ENCODE measurements around the gene STARD7.
"Not testable (repeated sequence)": the region's sequence is repeated elsewhere in the genome, so short reads cannot be mapped to it uniquely, and the experiment has no call there.

Gene STARD7, protein sequence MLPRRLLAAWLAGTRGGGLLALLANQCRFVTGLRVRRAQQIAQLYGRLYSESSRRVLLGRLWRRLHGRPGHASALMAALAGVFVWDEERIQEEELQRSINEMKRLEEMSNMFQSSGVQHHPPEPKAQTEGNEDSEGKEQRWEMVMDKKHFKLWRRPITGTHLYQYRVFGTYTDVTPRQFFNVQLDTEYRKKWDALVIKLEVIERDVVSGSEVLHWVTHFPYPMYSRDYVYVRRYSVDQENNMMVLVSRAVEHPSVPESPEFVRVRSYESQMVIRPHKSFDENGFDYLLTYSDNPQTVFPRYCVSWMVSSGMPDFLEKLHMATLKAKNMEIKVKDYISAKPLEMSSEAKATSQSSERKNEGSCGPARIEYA

DNA sequence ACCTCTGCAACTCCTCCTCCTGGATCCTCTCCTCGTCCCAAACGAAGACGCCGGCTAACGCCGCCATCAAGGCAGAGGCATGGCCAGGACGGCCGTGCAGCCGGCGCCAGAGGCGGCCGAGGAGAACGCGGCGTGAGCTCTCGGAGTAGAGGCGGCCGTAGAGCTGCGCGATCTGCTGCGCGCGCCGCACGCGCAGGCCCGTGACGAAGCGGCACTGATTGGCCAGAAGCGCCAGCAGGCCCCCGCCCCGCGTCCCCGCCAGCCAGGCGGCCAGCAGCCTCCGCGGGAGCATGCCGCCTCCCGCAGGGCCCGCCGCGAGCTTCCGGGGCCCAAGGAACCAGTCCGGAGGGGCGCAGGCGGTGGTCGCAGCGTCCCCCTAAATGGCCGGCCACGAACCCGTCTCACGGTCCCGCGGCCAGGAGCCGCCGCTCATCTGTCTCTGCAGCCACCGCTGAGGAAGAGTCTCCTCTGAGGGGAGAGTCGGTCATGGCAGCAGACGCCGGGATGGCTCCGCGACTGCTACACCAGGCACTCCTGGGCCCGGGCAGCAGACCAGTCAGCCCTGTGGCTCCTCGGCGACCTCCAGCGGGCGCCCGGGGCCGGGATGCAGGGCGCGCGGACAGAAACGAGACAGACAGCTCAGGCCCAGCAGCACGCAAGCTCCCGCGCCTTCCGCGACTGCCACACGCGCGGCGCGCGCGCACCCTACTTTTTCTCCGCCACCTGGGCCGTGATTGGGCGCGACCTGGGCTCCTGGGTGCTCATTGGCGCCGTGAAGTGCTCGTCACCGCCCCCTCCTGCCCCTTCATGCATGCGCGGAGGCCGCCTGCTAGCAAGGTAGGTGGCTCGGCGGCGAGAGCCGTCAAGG lies at the start of gene STARD7:
Gene STARD7 (minus strand): TSS at position 685 of the 868 bp plus-strand sequence. CDS start 393 bp downstream, at position 292.
- peaks cover 0 to 30% (median 11%) of the 10 kb centered on the region in 11 experiments; a peak in 11 of 22 replicates for H3K36me3 ChIP-seq
- H3K4me1 ChIP-seq, result peaks cover 51 to 64% (median 61%) of the 10 kb centered on the region in 10 experiments
- no peaks in the 10 kb centered on the region for H3K27me3 ChIP-seq
- peaks cover 43 to 48% (median 46%) of the 10 kb centered on the region in 11 experiments; a peak in 21 of 22 replicates for H4K20me1 ChIP-seq
- H3K9me3 ChIP-seq (replicated peaks in 1 of 11), result no peaks in the 10 kb centered on the region
- H3K27ac ChIP-seq, result peak within 1 kb of the TSS; percentile 73 to 98 (median 94); a peak in 21 of 22 replicates
- TF ChIP-seq Cebpa-rat (IDR thresholded peaks at IDR 0.05), result no peak
- H3K4me3 ChIP-seq, result peak within 1 kb of the TSS; percentile 70 to 97 (median 82)
- H3K9ac ChIP-seq, result peak within 1 kb of the TSS; percentile 85 to 99 (median 95)
- peak within 1 kb of the TSS; percentile 84 to 98 (median 94) for H3K4me2 ChIP-seq

DNA sequence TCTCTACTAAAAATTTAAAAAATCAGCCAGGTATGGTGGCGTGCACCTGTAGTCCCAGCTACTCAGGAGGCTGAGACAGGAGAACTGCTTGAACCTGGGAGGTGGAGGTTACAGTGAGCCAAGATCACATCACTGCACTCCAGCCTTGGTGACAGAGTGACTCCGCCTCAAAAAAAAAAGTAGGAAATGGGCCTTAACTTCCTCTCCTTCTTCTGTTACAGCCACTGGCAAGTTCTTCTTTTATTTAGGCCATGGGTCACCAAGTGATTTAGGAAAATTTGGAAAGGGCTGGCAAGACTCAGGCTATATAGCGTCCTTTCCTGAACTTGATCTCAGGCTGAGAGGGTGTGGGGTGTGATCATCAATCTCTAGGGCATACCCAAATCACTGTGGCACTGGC lies 49.1 kb upstream of the STARD7 start:
- Histone ChIP-seq H3K4me3 (peak overlapping the region in 5 of 10 experiments; percentile 9 to 48 (median 22); a peak in 6 of 20 replicates), H4K20me1 (peaks cover 0 to 89% (median 38%) of the 10 kb centered on the region in 11 experiments; a peak in 20 of 22 replicates), H3K4me1 (peaks cover 60 to 88% (median 78%) of the 10 kb centered on the region in 10 experiments), H3K27ac (peak overlapping the region in 9 of 11 experiments; percentile 67 to 90 (median 84); a peak in 18 of 22 replicates), H3K36me3 (peaks cover 66 to 83% (median 74%) of the 10 kb centered on the region in 11 experiments), H3K9ac (peak overlapping the region; percentile 10 to 77 (median 67); a peak in 18 of 22 replicates), H3K4me2 (peak overlapping the region; percentile 66 to 95 (median 88))
- H3K9me3 ChIP-seq (replicated peaks in 1 of 11); H3K27me3 ChIP-seq: not testable (repeated sequence)

DNA sequence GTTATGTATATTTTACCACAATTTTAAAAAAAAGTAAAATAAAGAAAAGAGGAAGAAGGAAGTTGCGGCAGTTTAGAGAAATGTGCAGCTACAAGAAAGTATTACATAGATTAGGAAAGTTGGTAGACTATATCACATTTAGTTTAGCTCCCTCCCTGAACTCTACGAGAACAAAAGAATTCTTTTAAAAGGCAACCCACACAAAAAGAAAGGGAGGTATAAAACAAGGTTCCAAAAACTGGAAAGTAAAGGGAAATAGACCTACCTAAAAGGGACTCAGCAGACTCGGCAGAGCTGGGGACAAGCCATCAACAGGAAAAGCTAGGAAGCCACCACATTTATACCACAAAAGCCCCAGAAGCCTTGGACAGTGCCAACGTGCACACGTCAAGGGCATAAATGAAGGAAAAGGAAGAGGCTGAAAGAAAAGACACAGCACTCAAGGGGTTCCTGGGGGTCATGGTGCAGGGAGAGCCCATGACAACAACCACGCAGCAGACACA lies 48.0 kb upstream of the STARD7 start:
- H4K20me1 ChIP-seq, result peaks cover 0 to 78% (median 33%) of the 10 kb centered on the region in 11 experiments; a peak in 20 of 22 replicates
- peak overlapping the region; percentile 47 to 90 (median 80) for H3K27ac ChIP-seq
- peak overlapping the region; percentile 41 to 77 (median 68) for H3K9ac ChIP-seq
- H3K9me3 ChIP-seq (replicated peaks in 1 of 11), result no peaks in the 10 kb centered on the region
- peak overlapping the region in 5 of 10 experiments; percentile 8 to 48 (median 38); a peak in 8 of 20 replicates for H3K4me3 ChIP-seq
- no peak for TF ChIP-seq Cebpa-rat (IDR thresholded peaks at IDR 0.05)
- H3K4me2 ChIP-seq, result peak overlapping the region; percentile 66 to 95 (median 88)
- no peaks in the 10 kb centered on the region for H3K27me3 ChIP-seq
- H3K36me3 ChIP-seq, result peaks cover 67 to 83% (median 74%) of the 10 kb centered on the region in 11 experiments
- H3K4me1 ChIP-seq, result peaks cover 60 to 88% (median 78%) of the 10 kb centered on the region in 10 experiments

DNA sequence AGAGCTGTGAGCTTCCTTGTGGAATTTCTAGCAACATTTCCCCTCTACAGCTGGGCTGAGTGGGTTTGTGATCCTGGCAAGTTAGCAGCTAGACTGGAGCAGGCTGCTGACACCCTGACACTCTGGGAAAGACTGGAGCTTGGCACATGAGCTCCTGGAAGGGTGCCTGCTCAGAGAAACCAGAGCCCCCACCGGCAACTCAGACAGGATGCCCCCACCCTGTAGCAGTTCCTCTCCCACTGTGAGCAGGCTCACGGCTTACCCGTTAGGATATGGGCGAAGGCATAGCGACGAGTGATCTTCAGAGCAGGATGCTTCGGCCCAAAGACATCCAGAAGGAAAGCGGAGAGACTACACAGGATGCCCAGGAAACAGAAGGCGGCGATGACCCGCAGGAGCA lies 45.9 kb upstream of the STARD7 start:
- TF ChIP-seq Cebpa-rat (IDR thresholded peaks at IDR 0.05), result no peak
- peak overlapping the region in 6 of 11 experiments; percentile 12 to 50 (median 33); a peak in 10 of 22 replicates for H3K27ac ChIP-seq
- peaks cover 75 to 87% (median 82%) of the 10 kb centered on the region in 11 experiments for H3K36me3 ChIP-seq
- no peak overlapping the region for H3K4me3 ChIP-seq
- peak overlapping the region in 7 of 11 experiments; percentile 7 to 95 (median 88); a peak in 13 of 22 replicates for H3K4me2 ChIP-seq
- no peaks in the 10 kb centered on the region for H3K9me3 ChIP-seq (replicated peaks in 1 of 11)
- peak overlapping the region in 8 of 11 experiments; percentile 6 to 46 (median 24); a peak in 8 of 22 replicates for H3K9ac ChIP-seq
- H4K20me1 ChIP-seq, result peaks cover 0 to 58% (median 14%) of the 10 kb centered on the region in 11 experiments; a peak in 13 of 22 replicates
- H3K4me1 ChIP-seq, result peaks cover 51 to 88% (median 72%) of the 10 kb centered on the region in 10 experiments
- H3K27me3 ChIP-seq, result no peaks in the 10 kb centered on the region

DNA sequence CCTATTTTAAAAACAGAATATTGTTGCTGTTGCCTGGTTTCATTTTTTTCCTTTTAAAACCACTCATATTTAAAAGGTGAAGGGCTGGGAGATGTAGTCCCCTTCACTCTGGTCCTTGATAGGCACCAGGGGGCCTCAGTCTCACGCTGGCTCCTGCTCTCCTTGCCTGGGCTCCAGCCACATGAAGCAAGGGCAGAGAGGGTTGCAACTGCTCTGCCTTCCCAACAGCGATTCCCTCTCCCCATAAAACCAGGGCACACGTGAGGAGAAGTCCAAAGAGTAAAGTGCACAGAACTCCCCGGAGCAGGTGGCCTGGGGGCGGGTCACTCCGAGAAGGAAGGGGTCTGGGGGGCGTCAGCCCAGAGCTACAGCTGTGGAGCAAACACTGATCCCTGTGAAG lies 44.4 kb upstream of the STARD7 start:
- peaks cover 36 to 81% (median 57%) of the 10 kb centered on the region in 10 experiments for H3K4me1 ChIP-seq
- H3K36me3 ChIP-seq, result peaks cover 66 to 75% (median 69%) of the 10 kb centered on the region in 11 experiments
- peak overlapping the region in 2 of 11 experiments; percentile 1 to 26; a peak in 1 of 22 replicates for H3K9ac ChIP-seq
- H3K9me3 ChIP-seq (replicated peaks in 1 of 11), result no peaks in the 10 kb centered on the region
- H3K4me3 ChIP-seq, result no peak overlapping the region
- H3K27ac ChIP-seq, result no peak overlapping the region
- H3K27me3 ChIP-seq, result no peaks in the 10 kb centered on the region
- no peak for TF ChIP-seq Cebpa-rat (IDR thresholded peaks at IDR 0.05)
- peaks cover 0 to 42% (median 7%) of the 10 kb centered on the region in 11 experiments; a peak in 9 of 22 replicates for H4K20me1 ChIP-seq
- no peak overlapping the region for H3K4me2 ChIP-seq

DNA sequence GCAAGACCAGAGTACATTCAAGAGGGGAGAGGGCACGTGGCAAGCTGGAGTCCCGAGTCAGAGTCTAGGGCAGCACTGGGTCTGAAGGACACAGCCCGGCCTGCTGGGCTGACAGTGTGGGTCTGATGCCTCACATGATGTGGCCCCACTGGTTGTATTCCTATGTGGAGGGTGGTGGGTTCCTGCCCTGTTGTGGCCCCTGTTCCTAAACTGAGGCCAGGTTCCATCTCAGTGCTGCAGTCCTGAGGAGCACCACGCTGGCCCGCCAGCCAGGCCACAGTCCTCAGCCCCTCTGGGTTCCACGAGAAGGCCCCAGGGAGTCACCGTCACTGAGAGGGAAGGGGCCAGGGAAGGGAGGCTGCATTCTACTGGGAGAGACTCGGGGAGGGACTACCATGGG lies 43.9 kb upstream of the STARD7 start:
- Histone ChIP-seq H3K36me3 (peaks cover 66 to 74% (median 69%) of the 10 kb centered on the region in 11 experiments), H3K27ac (no peak overlapping the region), H3K9ac (peak overlapping the region in 2 of 11 experiments; percentile 1 to 12; a peak in 1 of 22 replicates), H3K4me1 (peaks cover 31 to 81% (median 55%) of the 10 kb centered on the region in 10 experiments), H3K4me2 (0 out of 22 replicates have a peak overlapping the region, but pooled peaks of 2 of the 11 experiments have one; percentile 18 to 58), H4K20me1 (peaks cover 0 to 37% (median 5%) of the 10 kb centered on the region in 11 experiments; a peak in 8 of 22 replicates), H3K27me3 (no peaks in the 10 kb centered on the region), H3K9me3 (replicated peaks in 1 of 11) (no peaks in the 10 kb centered on the region), H3K4me3 (no peak overlapping the region)
- no peak for TF ChIP-seq Cebpa-rat (IDR thresholded peaks at IDR 0.05)

DNA sequence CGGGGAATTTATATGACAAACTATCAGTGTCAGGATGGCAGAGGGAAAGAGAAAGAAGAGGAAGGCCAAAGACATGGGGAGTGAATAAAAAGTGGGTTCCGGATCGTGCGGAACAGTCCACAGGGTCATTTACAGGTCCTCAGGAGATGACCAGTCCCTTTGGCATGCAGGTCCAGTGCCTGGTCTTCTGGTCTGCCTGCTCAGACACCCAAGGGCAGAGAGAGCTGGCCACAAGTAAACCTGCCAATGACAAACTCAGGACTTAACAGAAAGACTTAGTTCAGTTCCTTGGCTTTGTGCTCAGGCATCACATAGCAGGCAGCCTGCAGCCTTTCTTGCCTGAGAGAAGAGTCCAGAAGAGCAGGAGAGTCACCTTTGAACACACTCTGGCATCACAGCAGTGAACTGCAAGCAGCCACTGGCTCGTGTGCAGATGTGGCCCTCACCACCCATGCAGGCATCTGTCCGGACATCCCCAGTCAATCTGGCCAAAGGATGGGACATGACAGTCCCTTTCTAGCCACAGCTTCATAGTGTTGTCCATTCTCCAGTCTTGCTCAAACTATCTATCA lies 43.2 kb upstream of the STARD7 start:
- Histone ChIP-seq H3K36me3 (peaks cover 66 to 74% (median 69%) of the 10 kb centered on the region in 11 experiments), H3K4me3 (no peak overlapping the region), H3K9ac (peak overlapping the region in 4 of 11 experiments; percentile 13 to 34 (median 31); a peak in 3 of 22 replicates), H3K9me3 (replicated peaks in 1 of 11) (no peaks in the 10 kb centered on the region), H3K27me3 (no peaks in the 10 kb centered on the region), H3K4me2 (peak overlapping the region in 5 of 11 experiments; percentile 49 to 58 (median 52); a peak in 9 of 22 replicates), H3K27ac (peak overlapping the region in 1 of 11 experiments; percentile 37; a peak in 3 of 22 replicates), H3K4me1 (peaks cover 30 to 81% (median 55%) of the 10 kb centered on the region in 10 experiments), H4K20me1 (peaks cover 0 to 31% (median 0%) of the 10 kb centered on the region in 11 experiments; a peak in 7 of 22 replicates)
- TF ChIP-seq Cebpa-rat (IDR thresholded peaks at IDR 0.05), result no peak
